WERI-Rb-1 (cell line): ENCODE data around the gene GPC5.
A peak's percentile ranks its signal among the peaks of the same experiment; 100 is the strongest.

Experiments
- DNase-seq: peaks from one replicate; pipeline ENCODE4 v3.0.0-alpha.2; 2020
- H3K27ac ChIP-seq: fragments of 250-450 bp; sonication (Bioruptor Pico); 2 replicates; pipeline ENCODE4 v1.5.1; 2020; ENCODE audit warnings: mild to moderate bottlenecking, moderate library complexity
- H3K27me3 ChIP-seq: fragments of 250-450 bp; sonication (Bioruptor Pico); 2 replicates; pipeline ENCODE4 v1.5.1; 2021; ENCODE audit warnings: mild to moderate bottlenecking, low read depth, moderate library complexity; ENCODE audit not compliant: insufficient read depth, severe bottlenecking
- H3K36me3 ChIP-seq: fragments of 250-450 bp; sonication (Bioruptor Pico); 2 replicates; pipeline ENCODE4 v1.5.1; 2020; ENCODE audit warnings: mild to moderate bottlenecking, moderate library complexity
- H3K4me3 ChIP-seq: 2 replicates; pipeline ENCODE4 v1.5.1; 2011; ENCODE audit warnings: low read depth, mild to moderate bottlenecking, control low read depth, low read length
- H3K9me3 ChIP-seq: fragments of 250-450 bp; sonication (Bioruptor Pico); 2 replicates; pipeline ENCODE4 v1.5.1; 2021; ENCODE audit warnings: mild to moderate bottlenecking, moderate library complexity; ENCODE audit not compliant: severe bottlenecking
- TF ChIP-seq, protein P1 (sequence below): IDR thresholded peaks from 2 replicates; pipeline ENCODE4 v1.5.1; 2011; ENCODE audit warnings: low read depth, mild to moderate bottlenecking, control low read depth, inconsistent platforms, low read length

The GPC5 gene

DNA sequence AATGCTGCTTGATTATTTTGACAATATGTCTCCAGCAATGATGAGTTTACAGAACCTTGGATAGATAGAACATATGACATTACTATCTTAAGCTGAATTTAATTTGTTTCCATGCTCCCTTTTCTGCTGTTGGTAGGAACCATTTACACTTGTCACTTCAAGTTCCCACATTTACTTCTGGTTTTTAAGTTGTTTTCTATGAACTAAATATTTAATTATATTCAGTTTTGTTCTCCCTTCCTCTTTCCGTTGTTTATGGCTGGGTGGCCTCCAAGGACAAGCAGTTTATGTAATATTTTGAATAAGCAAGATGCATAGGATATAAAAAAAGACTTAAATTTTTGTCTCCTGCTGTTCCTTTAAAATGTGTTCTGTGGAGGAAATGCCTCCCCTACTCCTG lies 860.6 kb downstream of the GPC5 start:
- TF ChIP-seq, protein P1, sequence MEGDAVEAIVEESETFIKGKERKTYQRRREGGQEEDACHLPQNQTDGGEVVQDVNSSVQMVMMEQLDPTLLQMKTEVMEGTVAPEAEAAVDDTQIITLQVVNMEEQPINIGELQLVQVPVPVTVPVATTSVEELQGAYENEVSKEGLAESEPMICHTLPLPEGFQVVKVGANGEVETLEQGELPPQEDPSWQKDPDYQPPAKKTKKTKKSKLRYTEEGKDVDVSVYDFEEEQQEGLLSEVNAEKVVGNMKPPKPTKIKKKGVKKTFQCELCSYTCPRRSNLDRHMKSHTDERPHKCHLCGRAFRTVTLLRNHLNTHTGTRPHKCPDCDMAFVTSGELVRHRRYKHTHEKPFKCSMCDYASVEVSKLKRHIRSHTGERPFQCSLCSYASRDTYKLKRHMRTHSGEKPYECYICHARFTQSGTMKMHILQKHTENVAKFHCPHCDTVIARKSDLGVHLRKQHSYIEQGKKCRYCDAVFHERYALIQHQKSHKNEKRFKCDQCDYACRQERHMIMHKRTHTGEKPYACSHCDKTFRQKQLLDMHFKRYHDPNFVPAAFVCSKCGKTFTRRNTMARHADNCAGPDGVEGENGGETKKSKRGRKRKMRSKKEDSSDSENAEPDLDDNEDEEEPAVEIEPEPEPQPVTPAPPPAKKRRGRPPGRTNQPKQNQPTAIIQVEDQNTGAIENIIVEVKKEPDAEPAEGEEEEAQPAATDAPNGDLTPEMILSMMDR: no peak
- DNase-seq: no peak
- no peaks in the 10 kb centered on the region for H3K27me3 ChIP-seq
- no peak overlapping the region for H3K27ac ChIP-seq
- no peaks in the 10 kb centered on the region for H3K9me3 ChIP-seq
- no peaks in the 10 kb centered on the region for H3K36me3 ChIP-seq
- no peak overlapping the region for H3K4me3 ChIP-seq

DNA sequence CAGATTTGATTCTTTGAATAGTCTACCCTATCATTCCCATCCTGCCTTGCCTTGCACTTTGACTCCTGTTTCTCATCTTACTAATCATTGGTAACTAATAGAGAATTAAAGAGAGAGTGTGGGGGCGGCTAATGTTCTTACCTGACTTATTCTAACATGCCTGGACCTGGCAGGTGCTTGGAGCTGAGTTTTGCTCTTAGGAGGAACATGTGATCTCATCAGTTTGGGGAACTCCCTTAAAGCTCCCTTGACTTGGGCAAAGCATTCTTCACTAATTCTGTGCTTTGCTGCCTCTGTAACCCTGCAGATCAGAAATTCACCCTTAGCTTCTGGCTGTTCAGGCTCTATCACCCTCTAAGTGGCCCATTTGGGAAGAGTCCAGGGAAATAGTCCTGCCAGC lies 861.1 kb downstream of the GPC5 start:
- Histone ChIP-seq H3K27me3 (no peaks in the 10 kb centered on the region), H3K36me3 (no peaks in the 10 kb centered on the region), H3K4me3 (no peak overlapping the region), H3K9me3 (no peaks in the 10 kb centered on the region), H3K27ac (peak overlapping the region; percentile 10; the same call in 1 of the 2 replicates)
- TF ChIP-seq, protein P1: no peak
- DNase-seq: no peak

DNA sequence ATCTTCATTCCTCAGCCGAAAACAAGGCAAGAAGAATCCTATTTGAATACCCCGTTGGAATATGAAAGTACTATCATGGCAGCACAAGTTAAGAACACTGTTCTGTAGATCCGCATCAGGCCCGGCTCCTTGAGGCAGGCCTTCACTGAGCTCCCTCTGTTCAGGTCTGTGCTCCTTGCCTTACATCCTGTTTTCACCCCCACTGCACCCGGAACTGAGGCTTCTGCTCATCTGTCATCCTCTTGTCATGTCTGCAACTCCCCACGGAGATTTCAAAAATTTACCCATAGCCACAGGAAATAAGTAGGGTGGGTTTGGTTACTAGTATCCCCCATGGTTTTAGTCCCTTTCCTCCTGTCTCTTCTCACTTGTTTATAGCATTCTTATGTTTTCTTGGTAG lies 861.9 kb downstream of the GPC5 start:
- H3K4me3 ChIP-seq: no peak overlapping the region
- no peaks in the 10 kb centered on the region for H3K27me3 ChIP-seq
- TF ChIP-seq, protein P1: no peak
- no peaks in the 10 kb centered on the region for H3K36me3 ChIP-seq
- no peak for DNase-seq
- H3K27ac ChIP-seq: no peak overlapping the region
- H3K9me3 ChIP-seq: no peaks in the 10 kb centered on the region

DNA sequence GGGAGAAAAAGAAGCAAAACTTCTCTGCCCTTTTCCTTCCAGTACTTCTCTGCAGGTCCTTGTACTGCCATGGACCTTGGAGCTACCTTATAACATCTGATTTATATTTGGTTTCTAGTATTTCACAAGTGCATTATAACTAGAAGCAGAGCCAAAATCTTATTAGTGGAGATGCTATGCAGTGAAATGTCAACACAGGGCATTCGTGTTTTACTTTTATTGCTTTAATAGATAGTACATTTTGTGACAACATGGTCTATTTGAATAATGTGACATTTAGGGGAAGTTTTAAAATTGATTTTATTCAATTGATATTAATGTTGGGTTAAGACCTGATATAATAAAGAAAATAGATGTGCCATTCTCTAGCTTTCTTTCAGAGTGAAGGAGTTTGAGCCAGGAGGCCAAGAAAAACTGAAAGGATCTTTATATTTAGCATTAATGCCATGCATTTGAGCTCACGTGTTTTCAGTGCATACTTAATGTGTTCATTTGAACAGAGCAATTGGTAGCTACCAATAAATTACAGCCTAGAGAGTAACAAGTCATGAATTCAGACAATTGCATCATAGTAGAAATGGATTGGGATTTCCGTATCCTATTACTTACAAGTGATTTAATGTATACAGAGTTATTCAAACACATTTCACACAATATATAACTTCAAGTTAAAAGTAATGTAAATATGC lies 863.8 kb downstream of the GPC5 start:
- no peak for DNase-seq
- Histone ChIP-seq H3K36me3 (no peaks in the 10 kb centered on the region), H3K27me3 (no peaks in the 10 kb centered on the region), H3K9me3 (no peaks in the 10 kb centered on the region), H3K4me3 (no peak overlapping the region), H3K27ac (no peak overlapping the region)
- TF ChIP-seq, protein P1: no peak

DNA sequence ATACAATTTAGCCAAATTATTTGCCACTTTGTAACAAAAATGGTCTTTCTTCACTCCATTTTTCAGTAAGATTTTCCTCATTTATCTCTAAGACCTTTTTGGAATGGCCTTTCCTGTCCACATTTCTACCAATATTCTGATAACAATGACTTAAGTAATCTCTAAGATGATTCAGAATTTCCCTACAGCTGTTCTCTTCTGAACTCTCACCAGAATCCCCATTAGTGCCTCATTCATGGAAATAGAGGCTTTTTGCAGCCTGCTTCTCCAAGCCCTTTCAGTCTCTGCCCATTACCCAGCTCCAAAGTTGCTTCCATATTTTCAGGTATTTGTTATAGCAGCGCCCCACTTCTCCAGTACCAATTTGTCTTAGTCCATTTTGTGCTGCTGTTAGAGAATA lies 867.0 kb downstream of the GPC5 start:
- no peak overlapping the region for H3K4me3 ChIP-seq
- no peaks in the 10 kb centered on the region for H3K36me3 ChIP-seq
- no peaks in the 10 kb centered on the region for H3K27me3 ChIP-seq
- H3K9me3 ChIP-seq: no peaks in the 10 kb centered on the region
- TF ChIP-seq, protein P1: no peak
- DNase-seq: no peak
- H3K27ac ChIP-seq: no peak overlapping the region

DNA sequence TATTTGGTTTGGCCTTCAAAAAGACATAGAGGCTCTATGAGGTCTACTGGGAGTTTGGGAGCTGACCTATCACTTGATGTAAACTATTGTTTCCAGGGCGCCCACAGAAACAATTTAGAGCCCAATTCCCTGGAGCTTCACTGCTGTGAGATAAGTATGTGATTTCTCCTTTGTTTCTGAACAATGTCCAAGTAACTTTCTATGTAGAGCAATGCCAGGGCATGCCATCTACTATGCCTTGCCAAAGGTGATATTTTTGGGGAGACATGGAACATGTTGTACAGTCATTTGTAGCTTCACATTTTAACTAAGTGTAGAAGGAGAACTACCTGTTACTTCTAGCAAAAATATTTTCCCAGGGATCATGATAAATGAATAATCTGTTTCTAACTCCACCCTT lies 872.6 kb downstream of the GPC5 start:
- DNase-seq: no peak
- Histone ChIP-seq H3K4me3 (no peak overlapping the region), H3K9me3 (no peaks in the 10 kb centered on the region), H3K27me3 (no peaks in the 10 kb centered on the region), H3K27ac (no peak overlapping the region), H3K36me3 (no peaks in the 10 kb centered on the region)
- TF ChIP-seq, protein P1: no peak
